ENCODE results near the gene GRIN2A.

The GRIN2A gene

DNA sequence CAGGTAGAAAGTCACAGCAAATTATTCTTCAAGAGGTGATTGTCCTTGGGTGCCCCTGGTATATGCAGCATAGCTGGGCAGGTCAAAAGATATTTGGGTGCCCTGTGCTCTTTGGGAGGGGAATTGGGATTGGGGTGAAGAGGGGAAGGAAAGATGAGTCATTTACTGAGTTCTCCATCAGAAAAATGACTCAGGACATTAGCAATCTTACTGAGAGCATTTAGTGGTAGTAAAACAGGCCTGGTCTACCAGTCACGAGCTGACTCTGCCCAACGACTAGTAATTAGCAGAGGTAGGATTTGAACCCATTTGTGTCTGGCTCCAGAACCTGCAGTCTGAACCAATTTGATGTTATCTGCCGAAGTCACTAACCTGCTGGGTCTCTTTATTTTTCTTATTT is 6.0 kb upstream of the GRIN2A start:
- in situ Hi-C loops (cut with HindIII; ENCODE audit: low sequenced_read_pairs) = loop anchor here (5.0 kb wide), 2 partner anchors 34 to 66 kb away; no protein-coding TSS in a partner anchor

DNA sequence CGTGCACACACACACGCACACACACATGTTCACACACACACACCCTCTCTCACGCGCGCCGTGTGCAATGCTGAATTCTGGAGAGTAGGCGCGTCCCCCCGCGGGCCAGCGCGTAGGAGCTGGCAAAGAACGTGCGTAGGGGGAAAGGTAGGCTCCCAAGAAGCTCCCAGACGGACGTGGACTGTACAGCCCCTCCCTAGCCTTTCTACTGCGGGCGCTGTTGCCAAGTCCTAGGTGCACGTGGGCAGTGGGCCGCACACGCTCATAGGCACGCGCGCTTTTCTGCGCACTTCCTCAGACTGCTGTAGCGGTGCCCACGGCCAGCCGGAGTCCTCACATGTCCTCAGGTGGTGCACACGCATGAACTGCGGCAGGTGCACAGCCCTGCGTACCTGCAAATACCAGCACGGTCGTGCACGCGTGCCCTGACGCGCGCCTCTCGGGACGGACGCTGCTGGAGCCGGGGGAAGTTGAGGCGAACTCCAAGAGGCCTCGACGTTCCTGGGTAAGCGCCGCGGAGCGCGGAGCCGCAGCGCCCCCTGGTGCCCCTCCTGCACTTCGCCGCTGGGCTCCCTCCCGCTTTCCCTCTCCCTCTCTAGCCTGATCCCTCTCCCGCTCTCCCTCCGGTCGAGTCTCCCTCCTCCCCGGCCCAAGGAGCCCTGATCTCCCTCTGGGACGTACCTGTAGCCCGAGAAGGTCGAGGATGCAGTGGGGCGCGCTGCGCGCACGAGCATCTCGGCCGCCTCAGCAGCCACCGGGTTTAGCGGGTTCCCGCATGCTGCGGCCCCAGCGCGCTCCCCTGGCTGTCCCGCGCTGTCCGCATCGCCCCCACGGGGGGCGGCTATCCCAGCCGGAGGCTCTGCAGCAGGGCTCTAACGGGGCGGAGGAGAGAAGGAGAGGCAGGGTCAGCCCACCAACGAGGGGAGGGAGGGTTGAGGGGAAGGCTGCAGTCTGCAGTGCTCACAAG is 749 bp downstream of the GRIN2A start:
- in situ Hi-C loops (cut with HindIII; ENCODE audit: low sequenced_read_pairs) = no loop called here

DNA sequence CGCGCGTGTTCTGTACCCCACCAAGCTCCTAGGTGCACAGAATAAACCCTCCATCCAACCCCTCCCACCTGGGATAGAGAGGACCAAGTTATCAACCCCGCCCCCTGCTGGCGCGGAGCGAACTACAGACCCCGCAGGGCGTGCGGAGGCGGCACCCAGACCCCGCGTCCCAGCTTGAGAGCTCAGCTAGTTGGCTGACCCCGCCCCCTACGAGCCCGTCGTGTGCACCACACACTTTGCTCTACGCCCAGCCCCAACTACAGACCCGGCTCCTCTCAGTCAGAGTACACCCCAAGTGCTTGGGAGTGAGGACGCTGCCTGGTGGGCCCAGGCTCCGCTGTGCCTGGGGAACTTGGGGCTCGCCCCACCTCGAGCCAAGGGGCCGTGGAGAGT is 1.5 kb downstream of the GRIN2A start:
- in situ Hi-C loops (cut with HindIII; ENCODE audit: low sequenced_read_pairs) = no loop called here

DNA sequence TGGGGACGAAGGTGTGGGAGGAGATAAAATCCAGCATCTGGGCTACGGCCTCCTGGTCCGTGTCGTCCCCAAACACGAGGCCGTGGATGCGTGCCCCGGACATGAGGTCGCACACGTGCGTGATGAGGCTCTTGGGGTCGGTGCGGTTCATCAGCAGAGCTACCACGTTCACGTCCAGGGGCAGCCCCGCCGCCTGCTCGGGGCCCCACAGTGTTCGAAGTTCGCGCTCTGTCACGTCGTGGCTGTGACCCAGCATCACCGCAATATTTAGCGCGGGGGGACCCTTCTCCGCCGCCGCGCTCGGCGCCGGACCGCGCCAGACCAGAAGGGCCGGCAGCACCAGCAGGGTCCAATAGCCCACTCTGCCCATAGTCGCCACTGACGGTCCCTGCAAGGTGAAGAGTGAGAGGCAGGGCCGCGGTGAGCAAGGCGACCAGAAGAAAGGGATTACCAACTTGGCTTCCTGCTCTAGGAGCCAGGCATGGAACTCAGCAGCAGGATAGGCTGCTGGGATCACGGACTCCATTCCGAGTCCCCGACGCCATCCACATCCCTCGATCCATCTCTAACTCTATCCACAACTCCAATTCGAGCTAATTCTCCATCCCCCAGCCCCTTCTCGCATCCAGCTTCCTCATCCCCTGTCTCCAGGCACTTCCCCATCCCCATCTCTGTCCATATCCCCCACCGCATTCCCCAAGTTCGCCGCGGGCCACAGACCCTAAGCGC is 2.0 kb downstream of the GRIN2A start:
- in situ Hi-C loops (cut with HindIII; ENCODE audit: low sequenced_read_pairs) = no loop called here

DNA sequence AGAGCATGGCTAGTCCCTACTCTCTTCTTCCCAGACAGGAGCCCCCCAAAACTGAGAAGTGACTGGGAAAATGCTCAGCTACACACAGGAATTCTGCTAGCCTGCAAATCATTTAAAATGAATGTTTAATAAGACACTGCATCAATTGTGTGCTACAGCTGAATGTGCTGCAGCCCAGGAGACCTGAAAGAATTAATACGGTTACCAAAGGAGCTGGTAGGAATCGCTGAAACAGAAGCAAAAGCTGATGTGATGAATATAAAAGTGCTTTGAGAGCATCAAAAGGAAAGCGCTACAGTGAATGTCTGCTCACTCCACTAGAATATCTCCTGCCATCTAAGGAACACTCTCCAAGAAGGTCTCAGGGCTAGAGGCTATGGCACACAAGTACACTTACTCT is 3.7 kb downstream of the GRIN2A start:
- in situ Hi-C loops (cut with HindIII; ENCODE audit: low sequenced_read_pairs) = no loop called here

GRCh38 chr16:10178080-10178479 is 4.1 kb downstream of the GRIN2A start:
- in situ Hi-C loops (cut with HindIII; ENCODE audit: low sequenced_read_pairs) = no loop called here

DNA sequence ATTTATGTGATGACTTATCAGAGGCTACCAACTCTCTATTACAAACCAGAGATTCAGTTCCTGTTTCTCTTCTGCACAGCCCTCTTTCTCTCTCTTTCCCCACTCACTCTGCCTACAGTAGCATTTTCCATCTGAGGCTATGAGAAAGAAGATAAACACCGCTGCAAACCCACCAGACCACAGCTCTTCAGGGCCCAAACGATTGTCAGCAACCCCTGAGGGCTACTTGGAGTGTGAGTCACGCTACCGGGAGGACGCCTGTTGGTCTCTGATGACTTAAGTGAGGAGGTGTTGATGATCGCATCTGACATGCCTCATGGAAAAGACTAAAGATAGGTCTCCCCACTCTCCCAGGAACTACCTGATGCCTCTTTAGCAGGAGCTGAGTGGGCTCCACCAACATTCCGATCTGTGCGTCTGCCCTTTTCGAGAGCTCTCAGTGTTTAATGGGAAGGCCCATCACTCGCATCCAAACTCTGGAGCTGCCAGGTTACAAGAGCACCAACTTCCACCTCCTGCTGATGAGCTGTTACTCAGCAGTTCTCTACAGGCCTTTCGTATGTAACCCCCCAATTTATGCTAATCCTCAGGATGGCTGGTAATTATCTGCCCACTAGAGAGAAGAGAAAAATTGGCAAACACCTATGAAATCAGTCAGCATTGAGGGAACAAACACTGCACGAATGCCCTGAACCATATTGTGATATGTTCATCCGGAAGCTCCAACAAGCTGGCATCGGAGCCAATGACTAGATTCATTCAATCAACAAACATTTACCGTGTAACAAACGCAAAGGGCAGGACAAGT is 9.2 kb downstream of the GRIN2A start:
- in situ Hi-C loops (cut with HindIII; ENCODE audit: low sequenced_read_pairs) = no loop called here

GRCh38 chr16:10171221-10171620 is 11.0 kb downstream of the GRIN2A start:
- in situ Hi-C loops (cut with HindIII; ENCODE audit: low sequenced_read_pairs) = no loop called here

DNA sequence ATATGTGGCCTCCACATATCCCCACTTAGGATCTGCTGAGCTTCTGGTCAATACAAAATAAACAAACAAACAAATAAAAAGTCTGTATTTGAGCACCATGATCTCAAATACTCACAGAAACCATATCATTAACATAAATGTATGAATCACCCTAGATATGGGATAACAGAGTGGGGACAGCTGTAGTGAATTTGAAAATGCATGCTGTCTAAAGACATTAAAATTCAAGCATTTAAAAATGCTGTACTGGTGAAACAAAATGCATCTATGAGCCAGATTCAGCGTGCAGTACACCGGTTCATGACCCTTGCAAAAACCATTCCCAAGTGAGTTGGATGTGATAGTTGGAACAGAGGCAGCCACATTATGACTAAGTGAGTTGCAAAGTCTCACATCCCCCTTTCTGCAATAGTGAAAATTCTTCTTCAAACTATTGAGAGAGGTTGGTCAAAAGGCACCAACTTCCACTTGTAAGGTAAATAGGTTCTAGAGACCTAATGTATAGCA is 12.3 kb downstream of the GRIN2A start:
- in situ Hi-C loops (cut with HindIII; ENCODE audit: low sequenced_read_pairs) = no loop called here

DNA sequence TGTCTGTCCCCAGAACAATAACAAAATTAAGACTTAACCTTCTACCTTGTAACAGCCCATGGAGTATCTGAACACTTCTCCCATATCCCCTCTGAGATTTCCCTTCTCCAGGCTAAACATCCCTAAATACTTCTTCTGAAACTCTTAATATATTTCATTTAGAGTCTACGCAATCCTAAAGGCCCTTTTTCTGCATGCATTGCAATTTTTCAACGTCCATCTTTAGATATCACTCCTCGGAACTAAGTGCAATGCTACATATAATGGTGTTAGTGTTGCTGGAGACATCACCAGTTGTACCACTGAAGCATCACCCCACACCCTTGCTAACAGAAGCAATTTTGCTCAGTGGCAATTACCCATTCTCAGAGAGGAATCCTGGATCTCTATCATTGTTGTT is 13.2 kb downstream of the GRIN2A start:
- in situ Hi-C loops (cut with HindIII; ENCODE audit: low sequenced_read_pairs) = no loop called here

- in situ Hi-C loops (cut with HindIII; ENCODE audit: low sequenced_read_pairs) = no loop called here
Measured at GRCh38 chr16:10168258-10168657, 14.0 kb downstream of the GRIN2A start.

- in situ Hi-C loops (cut with HindIII; ENCODE audit: low sequenced_read_pairs) = no loop called here
Measured at GRCh38 chr16:10165643-10166042, 16.6 kb downstream of the GRIN2A start.

GRCh38 chr16:10162981-10163380 is 19.2 kb downstream of the GRIN2A start:
- in situ Hi-C loops (cut with HindIII; ENCODE audit: low sequenced_read_pairs) = no loop called here

DNA sequence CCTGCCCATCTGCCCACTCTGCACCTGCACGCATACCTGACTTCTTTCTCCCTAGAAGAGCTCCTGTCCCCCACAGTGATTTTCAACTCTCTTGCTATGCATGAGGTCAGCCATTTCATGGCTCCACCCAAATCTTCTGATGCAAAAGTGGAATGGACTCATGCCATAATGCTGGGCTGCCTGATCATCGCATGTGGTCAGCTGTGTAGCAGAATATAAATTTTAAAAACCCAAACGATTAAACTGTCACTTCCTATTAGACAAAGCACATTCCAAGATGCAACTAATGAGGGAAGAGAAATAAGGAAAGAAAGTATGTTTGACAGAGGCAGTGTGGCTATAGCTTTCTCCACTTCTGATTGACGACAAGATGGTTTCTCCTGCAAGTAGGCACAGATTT is 26.1 kb downstream of the GRIN2A start:
- in situ Hi-C loops (cut with HindIII; ENCODE audit: low sequenced_read_pairs) = no loop called here

GRCh38 chr16:10154389-10154788 is 27.8 kb downstream of the GRIN2A start:
- in situ Hi-C loops (cut with HindIII; ENCODE audit: low sequenced_read_pairs) = no loop called here

DNA sequence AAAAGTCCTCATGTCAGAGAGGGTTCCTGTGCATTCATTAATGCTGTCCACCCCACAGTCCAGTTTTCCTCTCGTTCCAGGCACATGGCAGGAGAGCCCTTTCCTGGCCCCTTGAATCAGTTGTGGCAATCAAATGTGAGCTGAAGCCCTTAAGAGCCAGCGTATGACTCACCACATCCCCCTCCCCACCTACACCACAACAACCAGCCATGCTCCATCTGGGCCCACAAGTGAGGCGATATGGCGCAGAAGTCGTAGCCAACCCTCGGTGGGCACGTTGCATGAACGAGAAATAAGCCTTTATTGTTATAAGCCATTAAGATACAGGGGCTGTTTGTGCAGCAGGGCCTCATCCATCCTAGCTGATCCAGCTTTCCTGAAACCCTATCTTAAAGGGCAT is 28.2 kb downstream of the GRIN2A start:
- in situ Hi-C loops (cut with HindIII; ENCODE audit: low sequenced_read_pairs) = no loop called here

DNA sequence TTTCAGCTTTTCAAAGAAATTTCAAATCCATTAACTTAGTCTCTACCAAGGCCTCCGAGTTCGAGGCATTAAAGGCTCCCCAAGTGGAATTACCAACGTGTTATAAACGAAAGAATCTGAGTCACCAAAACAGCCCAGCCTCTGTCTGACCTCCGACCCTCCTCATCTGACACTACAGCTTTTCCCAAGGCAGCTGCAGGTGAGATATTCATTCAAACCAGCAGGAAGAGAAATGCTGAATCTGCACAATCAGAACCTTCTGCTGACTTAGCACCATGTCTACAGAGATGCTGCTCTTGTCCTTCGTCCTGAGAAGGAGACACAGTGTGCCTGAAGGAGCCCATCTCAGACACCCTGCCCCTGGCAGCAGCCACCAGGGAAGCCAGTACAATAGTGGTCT is 30.5 kb downstream of the GRIN2A start:
- in situ Hi-C loops (cut with HindIII; ENCODE audit: low sequenced_read_pairs) = no loop called here

GRCh38 chr16:10150906-10151305 is 31.3 kb downstream of the GRIN2A start:
- in situ Hi-C loops (cut with HindIII; ENCODE audit: low sequenced_read_pairs) = no loop called here

DNA sequence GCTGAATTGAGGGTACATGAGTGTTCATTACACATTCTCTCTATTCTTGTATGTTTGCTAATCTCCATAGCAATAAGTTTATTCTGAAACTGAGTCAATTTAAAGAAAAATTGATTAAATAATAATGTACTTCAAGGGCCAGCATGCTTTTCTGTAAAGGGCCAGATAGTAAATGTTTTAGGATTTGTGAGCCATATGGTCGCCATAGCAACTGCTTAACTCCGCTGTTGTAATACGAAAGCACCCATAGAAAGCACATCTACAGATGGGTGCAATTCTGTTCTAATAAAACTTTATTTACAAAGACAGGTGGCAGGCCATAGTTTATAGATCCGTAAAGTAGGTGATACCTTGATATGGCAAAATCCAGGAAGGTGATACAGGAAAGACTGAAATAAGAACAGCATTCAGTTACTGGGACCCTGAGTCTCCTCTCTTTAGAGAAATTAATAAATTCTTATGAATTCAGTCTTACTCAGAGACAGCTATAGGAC is 36.6 kb downstream of the GRIN2A start:
- in situ Hi-C loops (cut with HindIII; ENCODE audit: low sequenced_read_pairs) = no loop called here

- in situ Hi-C loops (cut with HindIII; ENCODE audit: low sequenced_read_pairs) = no loop called here
Measured at GRCh38 chr16:10141671-10142070, 40.6 kb downstream of the GRIN2A start.

GRCh38 chr16:10138881-10139280 is 43.3 kb downstream of the GRIN2A start:
- in situ Hi-C loops (cut with HindIII; ENCODE audit: low sequenced_read_pairs) = loop anchor here (5.0 kb wide), 1 partner anchor 68 kb away; no protein-coding TSS in a partner anchor

Data from endothelial cell of hepatic sinusoid (primary cell).